ENCODE results near the gene GNG12.

Gene GNG12

GRCh38 chr1:67752306-67752705 lies 81.0 kb downstream of the GNG12 start:
- peak; percentile 61 for DNase-seq (ENCODE audit: low spot score)

- DNase-seq (ENCODE audit: low spot score) = no peak
Measured at GRCh38 chr1:67750691-67751054, 82.6 kb downstream of the GNG12 start.

- DNase-seq (ENCODE audit: low spot score) = no peak
Measured at GRCh38 chr1:67749844-67750690, 83.2 kb downstream of the GNG12 start.

- DNase-seq (ENCODE audit: low spot score) = no peak
Measured at GRCh38 chr1:67749263-67749843, 83.9 kb downstream of the GNG12 start.

GRCh38 chr1:67748630-67749029 lies 84.6 kb downstream of the GNG12 start:
- no peak for DNase-seq (ENCODE audit: low spot score)

GRCh38 chr1:67747671-67748546 lies 85.4 kb downstream of the GNG12 start:
- no peak for DNase-seq (ENCODE audit: low spot score)

GRCh38 chr1:67745875-67746698 lies 87.2 kb downstream of the GNG12 start:
- no peak for DNase-seq (ENCODE audit: low spot score)

- no peak for DNase-seq (ENCODE audit: low spot score)
Measured at GRCh38 chr1:67743072-67743725, 90.1 kb downstream of the GNG12 start.

- DNase-seq (ENCODE audit: low spot score) = no peak
Measured at GRCh38 chr1:67741736-67742135, 91.5 kb downstream of the GNG12 start.

- DNase-seq (ENCODE audit: low spot score) = no peak
Measured at GRCh38 chr1:67741121-67741520, 92.1 kb downstream of the GNG12 start.

- no peak for DNase-seq (ENCODE audit: low spot score)
Measured at GRCh38 chr1:67740543-67740942, 92.7 kb downstream of the GNG12 start.

- no peak for DNase-seq (ENCODE audit: low spot score)
Measured at GRCh38 chr1:67739361-67739760, 93.9 kb downstream of the GNG12 start.

GRCh38 chr1:67738401-67738800 lies 94.9 kb downstream of the GNG12 start:
- DNase-seq (ENCODE audit: low spot score) = no peak

- DNase-seq (ENCODE audit: low spot score) = no peak
Measured at GRCh38 chr1:67737875-67738274, 95.4 kb downstream of the GNG12 start.

- DNase-seq (ENCODE audit: low spot score) = no peak
Measured at GRCh38 chr1:67736750-67737149, 96.5 kb downstream of the GNG12 start.

- peak; percentile 94 for DNase-seq (ENCODE audit: low spot score)
Measured at GRCh38 chr1:67735806-67736627, 97.2 kb downstream of the GNG12 start.

GRCh38 chr1:67735206-67735605 lies 98.1 kb downstream of the GNG12 start:
- DNase-seq (ENCODE audit: low spot score) = no peak

GRCh38 chr1:67734323-67734690 lies 99.0 kb downstream of the GNG12 start:
- DNase-seq (ENCODE audit: low spot score) = no peak

- no peak for DNase-seq (ENCODE audit: low spot score)
Measured at GRCh38 chr1:67733681-67734322, 99.5 kb downstream of the GNG12 start.

- no peak for DNase-seq (ENCODE audit: low spot score)
Measured at GRCh38 chr1:67732750-67733151, 100.5 kb downstream of the GNG12 start.

Measured in kidney capillary endothelial cell (primary cell).